K562 (cell line): Measurements from ENCODE around the gene OTP. TPM values are rescaled to one million over a fixed set of nuclear protein-coding genes. Genes with fewer than 3 reads are reported as not detected.

Source experiments
- ATAC-seq: fragments of 200-7000 bp; cut with Tn5 transposase; 3 replicates; pipeline ENCODE4 v1.9.1; 2020; ENCODE audit warnings: moderate library complexity
- Bru-seq: library from RNA; stranded (reverse); fragments of 400-500 nt; gene quantifications from one replicate; lab custom pipeline; 2021; lab: Mats Ljungman, UMichigan
- BruChase-seq, 2 experiments: library from RNA; stranded (reverse); fragments of 400-500 nt; gene quantifications; one replicate each; lab custom pipeline; 2021; lab: Mats Ljungman, UMichigan
- BruUV-seq: library from RNA; stranded (reverse); fragments of 400-500 nt; replicated peaks from 2 replicates; lab custom pipeline; 2021; lab: Mats Ljungman, UMichigan
- CTCF ChIA-PET: fragments of 300-600 bp; formaldehyde crosslinking; extraction: SDS; loops from one replicate; lab custom pipeline; 2021; ENCODE audit warnings: low intra/inter-chr PET ratio; lab: Yijun Ruan, JAX
- POLR2A ChIA-PET: fragments of 300-600, 350-650 bp; sonication (Branson Sonifier 250); formaldehyde crosslinking; extraction: SDS; loops from one replicate; lab custom pipeline; 2021; ENCODE audit warnings: antibody characterized with exemption, inconsistent platforms; lab: Yijun Ruan, JAX
- DNase-seq, 4 experiments: peaks; one replicate each; pipeline versions ENCODE4 v3.0.0 to v3.0.0-alpha.2; 2011 to 2018; ENCODE audit warnings: low spot score in 3 of 4, mixed read lengths in 3 of 4; ENCODE audit errors: extremely low read depth in 1 of 4
- FAIRE-seq: peaks from 2 replicates; lab custom pipeline; 2011; peaks lifted over from hg19 to GRCh38; lab: Jason Lieb, UNC
- H2AFZ ChIP-seq: 2 replicates; pipeline ENCODE4 v1.6.0; 2011; ENCODE audit warnings: low read depth, low read length, control low read depth, inconsistent platforms
- H3K27ac ChIP-seq: fragments of 200-600 bp; 3 replicates; pipeline ENCODE4 v1.8.0; 2011; ENCODE audit warnings: low read depth, mild to moderate bottlenecking, control low read depth, inconsistent platforms, low read length, moderate library complexity, mixed read lengths; ENCODE audit errors: extremely low read depth
- H3K27me3 ChIP-seq, 2 experiments: fragments of 300-600 bp in 1 of 2; 2 replicates in 1 of 2; 3 replicates in 1 of 2; pipeline versions ENCODE4 v1.6.0 to v1.8.0; 2011; ENCODE audit warnings: inconsistent platforms in 2 of 2, low read length in 2 of 2, mild to moderate bottlenecking in 1 of 2, mixed read lengths in 1 of 2, moderate library complexity in 1 of 2; ENCODE audit not compliant: control insufficient read depth in 2 of 2, insufficient read depth in 2 of 2
- H3K36me3 ChIP-seq: fragments of 300-600 bp; 3 replicates; pipeline ENCODE4 v1.8.0; 2011; ENCODE audit warnings: mild to moderate bottlenecking, low read length, inconsistent platforms; ENCODE audit not compliant: control insufficient read depth, insufficient read depth
- H3K4me1 ChIP-seq, 2 experiments: fragments of 200-600 bp in 1 of 2; replicated peaks in 1 of 2; 2 replicates in 1 of 2; 3 replicates in 1 of 2; pipeline versions ENCODE4 v1.5.1 to v1.8.0; 2011; ENCODE audit warnings: inconsistent platforms in 2 of 2, low read length in 2 of 2, mild to moderate bottlenecking in 1 of 2, mixed read lengths in 1 of 2, moderate library complexity in 1 of 2; ENCODE audit not compliant: control insufficient read depth in 2 of 2, insufficient read depth in 2 of 2
- H3K4me2 ChIP-seq: 2 replicates; pipeline ENCODE4 v1.6.1; 2011; ENCODE audit warnings: low read length, control low read depth, inconsistent platforms, mixed read lengths; ENCODE audit not compliant: insufficient read depth
- H3K4me3 ChIP-seq: fragments of 200-600 bp; sonication (generic), shearing (Covaris generic); 2 replicates; pipeline ENCODE4 v1.5.1; 2016; ENCODE audit warnings: control low read depth, inconsistent platforms
- H3K79me2 ChIP-seq: fragments of 200-600 bp; 3 replicates; pipeline ENCODE4 v1.8.0; 2011; ENCODE audit warnings: low read length, inconsistent platforms; ENCODE audit not compliant: control insufficient read depth, insufficient read depth
- H3K9ac ChIP-seq, 2 experiments: 2 replicates each; pipeline versions ENCODE4 v1.6.0 to v1.6.1; 2011; ENCODE audit warnings: low read depth in 2 of 2, low read length in 2 of 2, control low read depth in 1 of 2, inconsistent platforms in 1 of 2, mild to moderate bottlenecking in 1 of 2, mixed read lengths in 1 of 2; ENCODE audit not compliant: insufficient read depth in 1 of 2
- H3K9me1 ChIP-seq: one replicate; pipeline ENCODE4 v1.6.0; 2011; ENCODE audit warnings: inconsistent platforms, mild to moderate bottlenecking, low read length, moderate library complexity; ENCODE audit not compliant: control insufficient read depth, insufficient read depth
- H3K9me3 ChIP-seq: replicated peaks from 2 replicates; pipeline ENCODE4 v1.5.1; 2011; ENCODE audit warnings: low read depth, low read length, inconsistent platforms; ENCODE audit not compliant: control insufficient read depth, insufficient read depth
- H4K20me1 ChIP-seq: replicated peaks from 2 replicates; pipeline ENCODE4 v1.6.1; 2011; ENCODE audit warnings: low read length, inconsistent platforms, mixed read lengths; ENCODE audit not compliant: control insufficient read depth, insufficient read depth
- BRF1 ChIP-seq: IDR thresholded peaks from 3 replicates; pipeline ENCODE4 v1.6.1; 2011; ENCODE audit warnings: borderline replicate concordance, mild to moderate bottlenecking; ENCODE audit not compliant: insufficient read length; ENCODE audit errors: extremely low read depth
- JUND ChIP-seq, 2 experiments: IDR thresholded peaks; 2 replicates in 1 of 2; 3 replicates in 1 of 2; pipeline ENCODE4 v1.6.1; 2011; ENCODE audit warnings: borderline replicate concordance in 2 of 2, low read depth in 2 of 2, low read length in 2 of 2, improper control_type of control experiment in 1 of 2, missing biosample characterization in 1 of 2, missing genetic modification characterization in 1 of 2, missing genetic modification reagents in 1 of 2
- MEF2D ChIP-seq: conservative IDR thresholded peaks from 2 replicates; pipeline ENCODE4 v1.6.1; 2016; ENCODE audit warnings: low read depth, missing genetic modification characterization, missing compliant biosample characterization
- NONO ChIP-seq, 2 experiments: fragments of 200-400 bp in 1 of 2; fragments of 450-650 bp in 1 of 2; formaldehyde crosslinking in 1 of 2; IDR thresholded peaks; 2 replicates each; pipeline ENCODE4 v1.6.1; 2017; ENCODE audit warnings: low read depth in 2 of 2, mild to moderate bottlenecking in 2 of 2, moderate library complexity in 2 of 2, low read length in 1 of 2
- POLR3A ChIP-seq: IDR thresholded peaks from 2 replicates; pipeline ENCODE4 v1.6.1; 2011; ENCODE audit warnings: borderline replicate concordance, mild to moderate bottlenecking, moderate library complexity; ENCODE audit not compliant: insufficient read length, insufficient read depth; ENCODE audit errors: extremely low read depth
- RBM14 ChIP-seq: fragments of 200-400 bp; formaldehyde crosslinking; IDR thresholded peaks from 2 replicates; pipeline ENCODE4 v1.6.1; 2018; ENCODE audit warnings: low read depth, mild to moderate bottlenecking, low read length, moderate library complexity, borderline replicate concordance; ENCODE audit not compliant: insufficient read depth
- SP1 ChIP-seq: sonication (generic); formaldehyde crosslinking; IDR thresholded peaks from 2 replicates; pipeline ENCODE4 v1.8.1; 2022; ENCODE audit warnings: mild to moderate bottlenecking, missing genetic modification reagents
- SREBF2 ChIP-seq: sonication (generic); formaldehyde crosslinking; IDR thresholded peaks from 2 replicates; pipeline ENCODE4 v1.4.0; 2020; ENCODE audit warnings: mild to moderate bottlenecking, missing genetic modification reagents
- STAT6 ChIP-seq: sonication (generic); formaldehyde crosslinking; IDR thresholded peaks from 2 replicates; pipeline ENCODE4 v1.8.1; 2023; ENCODE audit warnings: mild to moderate bottlenecking, missing genetic modification reagents
- TSC22D4 ChIP-seq: fragments of 450-650 bp; IDR thresholded peaks from 2 replicates; pipeline ENCODE4 v1.6.1; 2016; ENCODE audit warnings: missing genetic modification characterization, missing biosample characterization, control low read depth
- USF2 ChIP-seq: sonication (generic); formaldehyde crosslinking; IDR thresholded peaks from 2 replicates; pipeline ENCODE4 v1.5.0; 2020; ENCODE audit warnings: missing genetic modification reagents
- ZBED1 ChIP-seq: IDR thresholded peaks from 2 replicates; pipeline ENCODE4 v1.6.1; 2014
- ZNF23 ChIP-seq: fragments of 250-450 bp; sonication (Bioruptor Pico); IDR thresholded peaks from 2 replicates; pipeline ENCODE4 v1.4.0; 2020; ENCODE audit warnings: mild to moderate bottlenecking
- ZNF444 ChIP-seq: fragments of 250-450 bp; sonication (Bioruptor Pico); IDR thresholded peaks from 2 replicates; pipeline ENCODE4 v1.4.0; 2020; ENCODE audit warnings: mild to moderate bottlenecking, moderate library complexity
- WGBS: fragments of 100-300 bp; shearing (Covaris generic); methylation state at CpG from one replicate; pipeline ENCODE4 v1.1.6; 2016; ENCODE audit warnings: low coverage, mixed read lengths; ENCODE audit not compliant: insufficient coverage; ENCODE audit errors: missing lambda C conversion rate; 5-methylcytosine and 5-hydroxymethylcytosine counted together
- in situ Hi-C: fragments of 300-500 bp; cut with MboI; formaldehyde crosslinking; loops from 4 replicates; pipeline ENCODE4 v1.15.0; 2018; ENCODE audit warnings: inconsistent platforms, mixed read lengths
- intact Hi-C: fragments of 100-400 bp; cut with micrococcal nuclease; formaldehyde crosslinking; loops from 2 replicates; pipeline ENCODE4 v1.14.2; 2022
- long read RNA-seq, 3 experiments: library from polyadenylated mRNA in 2 of 3; library from RNA in 1 of 3; unstranded in 2 of 3; stranded (forward) in 1 of 3; transcript quantifications; one replicate each; pipeline ENCODE4 v2.0.0, GENCODE V29; 2019 to 2022
- polyA minus RNA-seq, 3 experiments: library from RNA; depleted of rRNA, polyadenylated mRNA; stranded (reverse); fragments of >200 nt; gene quantifications; 2 replicates each; pipeline ENCODE4 v1.2.3, GENCODE V29; 2011
- polyA plus RNA-seq, 8 experiments: library from polyadenylated mRNA; depleted of rRNA in 4 of 8; stranded (reverse) in 5 of 8; unstranded in 3 of 8; fragments of >200 nt; fragmentation: Nextera tagmentation in 2 of 8; fragmentation: Illumina TruSeq in 1 of 8; extraction: Ambion mirVana in 2 of 8; extraction: Trizol in 1 of 8; gene quantifications; 2 replicates each; pipeline versions ENCODE4 v1.2.1 to v1.2.3, GENCODE V29; 2011 to 2014; ENCODE audit warnings: inconsistent platforms in 1 of 8, missing spikeins in 1 of 8
- total RNA-seq, 7 experiments: library from RNA; depleted of rRNA in 6 of 7; stranded (reverse); fragments of >200 nt in 6 of 7; fragmentation: Illumina TruSeq in 2 of 7; extraction: Trizol in 2 of 7; gene quantifications; 2 replicates each; pipeline versions ENCODE4 v1.2.1 to v1.2.3, GENCODE V29; 2011 to 2021; ENCODE audit warnings: low replicate concordance in 1 of 7

The OTP gene
- not detected in 2 replicates for total RNA-seq (2011; cell fraction: chromatin; rRNA removed; ENCODE audit: low replicate concordance)
- not detected in 2 replicates for total RNA-seq (2011; cell fraction: nucleolus; rRNA removed)
- not detected in 2 replicates for total RNA-seq (2011; cell fraction: nucleoplasm; rRNA removed)
- total RNA-seq (2014; rRNA removed) = not detected in 2 replicates
- total RNA-seq (2014; rRNA removed; fragmentation: Illumina TruSeq; extraction: Trizol) = not detected in 2 replicates
- not detected in 2 replicates for total RNA-seq (2015; rRNA removed; fragmentation: Illumina TruSeq; extraction: Trizol)
- total RNA-seq (2021) = 0.16 TPM in 2 replicates
- polyA plus RNA-seq (2011; rRNA removed) = 0.04 TPM in 1 of 2 replicates, not detected in the other
- polyA plus RNA-seq (2011; cell fraction: cytosol; rRNA removed) = 0.04 TPM in 2 replicates
- not detected in 2 replicates for polyA plus RNA-seq (2011; cell fraction: nucleus; rRNA removed)
- polyA plus RNA-seq (2012) = 0.08 TPM in 1 of 2 replicates, not detected in the other
- polyA plus RNA-seq (2014; fragmentation: Illumina TruSeq; extraction: Trizol) = 0.08 and 0.09 TPM in 2 replicates
- under 1 TPM; 0.04 to 0.06 TPM for polyA plus RNA-seq (2014; fragmentation: Nextera tagmentation; extraction: Ambion mirVana)
- 0.04 and 0.05 TPM in 2 replicates for polyA plus RNA-seq (2014; rRNA removed)
- 0.06 TPM in 1 of 2 replicates, not detected in the other for polyA minus RNA-seq (2011; rRNA and poly(A)+ RNA removed)
- not detected in 2 replicates for polyA minus RNA-seq (2011; cell fraction: cytosol; rRNA and poly(A)+ RNA removed)
- not detected in 2 replicates for polyA minus RNA-seq (2011; cell fraction: nucleus; rRNA and poly(A)+ RNA removed)
- Bru-seq, nascent RNA = percentile 24 among the genes with signal in this experiment
- BruChase-seq, experiment 1, labeled RNA remaining after a 2-hour chase = percentile 31 among the genes with signal in this experiment
- percentile 26 among the genes with signal in this experiment for BruChase-seq, experiment 2, labeled RNA remaining after a 6-hour chase
- long read RNA-seq, experiment 1 = 0 reads
- long read RNA-seq, experiment 2 = 0 reads
- long read RNA-seq, experiment 3 = 0 reads

GRCh38 chr5:77637998-77638762 is at the start of gene OTP:
Gene OTP (minus strand): TSS chr5:77638713. CDS start chr5:77638549, 164 bp downstream.
- no TSS peak for BruUV-seq
- no peak for DNase-seq
- no peak for FAIRE-seq
- Histone ChIP-seq H3K9me1 (no peaks in the 10 kb centered on the region), H3K9me3 (no peaks in the 10 kb centered on the region), H3K27ac (no peak within 1 kb of the TSS), H3K4me1 (peaks cover 0 to 25% of the 10 kb centered on the region in 2 experiments; a peak in 2 of 5 replicates), H3K36me3 (no peaks in the 10 kb centered on the region), H3K27me3 (peaks cover 56 to 69% of the 10 kb centered on the region in 2 experiments), H3K4me3 (no peak within 1 kb of the TSS), H3K9ac (no peak within 1 kb of the TSS), H2AFZ (no peak within 1 kb of the TSS), H3K4me2 (no peak within 1 kb of the TSS), H3K79me2 (no peaks in the 10 kb centered on the region), H4K20me1 (0 out of 2 replicates have a peak, but pooled peaks cover 3% of the 10 kb centered on the region)
- in situ Hi-C loops = no loop called here
- POLR2A ChIA-PET = interaction anchor here (0.9 kb wide), 1 partner anchor 13 kb away, joined by 3 read pairs; no protein-coding TSS in a partner anchor
- CTCF ChIA-PET = no interaction called here
- intact Hi-C loops = no loop called here
- 31% methylated on average over 19 of the region's 24 CpGs for WGBS
- ATAC-seq = no peak
- no peak for TF ChIP-seq MEF2D (tag)
- no peak for TF ChIP-seq JUND (IDR thresholded peaks at IDR 0.05; ENCODE audit: borderline replicate concordance, low read depth, low read length)
- TF ChIP-seq JUND (tag; IDR thresholded peaks at IDR 0.05; ENCODE audit: borderline replicate concordance, low read depth, low read length) = no peak
- TF ChIP-seq SREBF2 (CRISPR knock-in tag) = no peak
- no peak for TF ChIP-seq SP1 (CRISPR knock-in tag)
- TF ChIP-seq STAT6 (CRISPR knock-in tag) = no peak
- TF ChIP-seq USF2 = no peak
- no peak for TF ChIP-seq POLR3A
- no peak for TF ChIP-seq ZNF23
- no peak for TF ChIP-seq BRF1
- no peak for TF ChIP-seq TSC22D4 (tag)
- TF ChIP-seq ZBED1 = no peak
- no peak for TF ChIP-seq RBM14
- TF ChIP-seq NONO (IDR thresholded peaks at IDR 0.05; ENCODE audit: low read depth in 2 of 2, low read length in 1 of 2) = no peak
- no peak for TF ChIP-seq ZNF444 (CRISPR knock-in tag)
